ENCODE results near the gene SLC12A8.
A peak's percentile ranks its signal among the peaks of the same experiment; 100 is the strongest.

The SLC12A8 gene, protein sequence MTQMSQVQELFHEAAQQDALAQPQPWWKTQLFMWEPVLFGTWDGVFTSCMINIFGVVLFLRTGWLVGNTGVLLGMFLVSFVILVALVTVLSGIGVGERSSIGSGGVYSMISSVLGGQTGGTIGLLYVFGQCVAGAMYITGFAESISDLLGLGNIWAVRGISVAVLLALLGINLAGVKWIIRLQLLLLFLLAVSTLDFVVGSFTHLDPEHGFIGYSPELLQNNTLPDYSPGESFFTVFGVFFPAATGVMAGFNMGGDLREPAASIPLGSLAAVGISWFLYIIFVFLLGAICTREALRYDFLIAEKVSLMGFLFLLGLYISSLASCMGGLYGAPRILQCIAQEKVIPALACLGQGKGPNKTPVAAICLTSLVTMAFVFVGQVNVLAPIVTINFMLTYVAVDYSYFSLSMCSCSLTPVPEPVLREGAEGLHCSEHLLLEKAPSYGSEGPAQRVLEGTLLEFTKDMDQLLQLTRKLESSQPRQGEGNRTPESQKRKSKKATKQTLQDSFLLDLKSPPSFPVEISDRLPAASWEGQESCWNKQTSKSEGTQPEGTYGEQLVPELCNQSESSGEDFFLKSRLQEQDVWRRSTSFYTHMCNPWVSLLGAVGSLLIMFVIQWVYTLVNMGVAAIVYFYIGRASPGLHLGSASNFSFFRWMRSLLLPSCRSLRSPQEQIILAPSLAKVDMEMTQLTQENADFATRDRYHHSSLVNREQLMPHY

DNA sequence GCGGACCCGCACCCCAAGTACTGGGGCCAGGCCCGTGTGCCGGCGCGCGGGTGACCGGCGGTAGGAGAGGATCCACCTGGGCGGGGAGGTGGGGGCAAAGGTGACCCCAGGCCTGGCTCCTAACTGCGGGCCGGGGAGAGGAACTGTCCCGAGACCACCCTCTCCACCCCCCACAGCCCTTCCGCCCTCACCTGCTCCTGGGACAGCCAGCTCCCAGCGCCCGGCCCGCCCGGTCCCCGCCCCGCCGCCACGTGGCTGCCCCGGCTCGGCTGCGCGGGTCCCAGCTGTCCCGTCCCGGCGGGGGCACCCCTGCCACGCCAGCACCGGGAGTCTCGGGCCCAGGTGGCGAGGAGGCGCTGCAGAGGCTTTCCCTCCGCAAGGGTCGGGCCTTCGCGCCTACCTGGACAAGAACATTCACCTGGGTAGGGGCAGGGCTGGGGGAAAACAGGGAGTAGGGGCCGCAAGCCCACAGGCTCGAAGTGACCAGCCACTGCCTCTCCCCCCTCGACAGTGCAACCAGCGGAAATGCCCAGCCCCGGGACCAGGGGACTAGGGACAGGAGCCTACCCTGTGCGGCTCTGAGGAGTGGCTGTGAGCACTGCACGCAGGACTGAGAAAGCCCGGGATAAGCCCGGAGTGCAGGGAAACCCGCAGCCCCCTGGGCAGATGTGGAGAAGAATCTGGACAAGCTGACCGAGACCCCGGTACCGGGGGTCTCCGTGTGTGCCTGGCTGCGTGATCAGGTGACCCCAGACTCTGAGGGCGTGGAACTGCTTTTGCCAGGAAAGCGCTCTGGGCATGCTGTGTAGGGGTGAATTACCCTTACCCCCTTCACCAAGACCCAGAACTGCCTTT is at the start of gene SLC12A8:
TSS of gene SLC12A8 (minus strand) at position 240 of the 855 bp plus-strand sequence. CDS start 1,399 bp downstream, outside the sequence.
- no peak for DNase-seq

DNA sequence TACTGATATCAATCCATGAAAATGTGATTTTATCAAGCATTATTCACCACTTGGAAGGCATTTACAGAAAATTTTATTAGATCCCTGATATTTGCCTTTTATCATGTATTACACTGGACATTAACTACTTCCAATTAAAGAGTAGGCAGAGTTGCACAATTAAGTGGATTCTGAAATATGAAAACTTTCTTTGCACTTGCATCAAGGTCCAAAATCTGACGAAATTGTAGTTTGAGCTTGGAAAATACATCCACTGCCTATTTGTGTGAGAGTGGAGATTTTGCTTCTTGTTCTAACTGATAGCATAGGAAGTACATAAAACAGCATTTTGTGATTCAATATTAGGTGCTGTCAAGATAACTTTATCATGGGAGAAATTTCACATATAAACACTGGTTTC is 49.6 kb upstream of the SLC12A8 start:
- DNase-seq: no peak

DNA sequence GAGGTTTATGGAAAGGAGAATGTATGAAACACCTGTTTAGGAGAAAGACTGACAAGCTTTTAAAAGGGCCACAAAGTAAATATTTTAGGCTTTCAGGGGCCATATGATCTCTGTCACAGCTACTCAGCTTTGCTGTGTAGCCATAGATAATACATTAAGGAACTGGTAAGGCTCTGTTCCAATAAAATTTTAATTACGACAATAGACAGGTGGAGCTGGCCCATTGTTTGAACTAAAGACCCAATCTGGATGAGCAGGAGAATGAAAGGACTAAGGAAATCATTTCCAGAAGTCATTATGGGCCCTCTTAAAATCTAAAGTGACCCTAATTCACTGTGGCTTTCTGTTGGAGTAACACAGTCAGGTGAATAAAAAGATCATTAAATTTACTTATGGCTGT is 48.5 kb upstream of the SLC12A8 start:
- no peak for DNase-seq

DNA sequence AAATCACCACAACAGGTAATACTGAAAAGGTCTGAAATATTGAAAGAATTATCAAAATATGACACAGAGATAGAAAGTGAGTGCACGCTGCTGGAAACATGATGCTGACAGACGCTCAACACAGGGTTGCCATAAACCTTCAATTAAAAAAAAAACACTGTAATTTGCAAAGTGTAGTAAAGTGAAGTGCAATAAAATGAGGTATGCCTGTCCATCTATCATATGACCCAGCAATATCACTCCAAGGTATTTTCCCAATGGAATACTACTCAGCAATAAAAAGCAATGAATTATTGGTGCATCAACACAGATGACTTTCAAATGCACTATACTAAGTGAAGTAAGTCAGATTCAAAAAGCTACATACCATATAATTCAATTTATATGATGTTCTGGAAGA is 47.6 kb upstream of the SLC12A8 start:
- DNase-seq: no peak

DNA sequence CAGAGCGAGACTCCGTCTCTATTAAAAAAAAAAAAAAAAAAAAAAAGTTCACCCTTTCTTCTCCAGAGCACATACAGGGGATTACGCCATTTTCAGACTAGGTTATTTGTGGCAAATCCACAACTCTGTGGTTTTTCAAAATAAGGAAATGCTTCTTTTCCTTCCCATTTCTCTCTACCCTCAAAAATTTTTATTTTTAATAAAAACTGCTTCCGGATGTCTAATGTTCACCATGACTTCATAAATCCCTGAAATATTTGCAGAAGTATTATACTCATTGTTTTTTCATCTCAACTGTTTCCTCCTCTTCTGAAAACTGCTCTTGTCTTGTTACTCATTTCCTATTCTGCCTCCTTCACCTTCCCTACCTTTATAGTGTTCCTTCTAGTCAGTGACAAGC is 45.0 kb upstream of the SLC12A8 start:
- peak in 1 of 2 donors; percentile 76 for DNase-seq

DNA sequence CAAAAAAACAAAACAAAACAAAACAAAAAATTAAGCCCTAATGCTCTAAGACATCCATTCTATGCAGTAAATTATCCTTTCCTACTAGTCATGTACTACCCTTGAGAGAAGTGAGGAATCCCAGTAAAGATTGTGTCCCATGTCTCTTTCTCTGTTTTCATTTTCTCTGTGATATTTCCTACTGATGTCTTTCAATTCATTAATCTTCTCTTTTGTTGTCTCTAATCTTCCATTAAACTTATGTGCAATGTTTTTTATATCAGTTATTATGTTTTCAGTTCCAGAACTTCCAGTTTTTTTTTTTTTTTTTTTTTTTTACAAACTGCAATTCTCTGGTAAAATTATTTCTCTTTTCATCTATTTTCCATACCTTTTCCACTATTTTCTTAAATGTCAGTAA is 44.1 kb upstream of the SLC12A8 start:
- DNase-seq: no peak

DNA sequence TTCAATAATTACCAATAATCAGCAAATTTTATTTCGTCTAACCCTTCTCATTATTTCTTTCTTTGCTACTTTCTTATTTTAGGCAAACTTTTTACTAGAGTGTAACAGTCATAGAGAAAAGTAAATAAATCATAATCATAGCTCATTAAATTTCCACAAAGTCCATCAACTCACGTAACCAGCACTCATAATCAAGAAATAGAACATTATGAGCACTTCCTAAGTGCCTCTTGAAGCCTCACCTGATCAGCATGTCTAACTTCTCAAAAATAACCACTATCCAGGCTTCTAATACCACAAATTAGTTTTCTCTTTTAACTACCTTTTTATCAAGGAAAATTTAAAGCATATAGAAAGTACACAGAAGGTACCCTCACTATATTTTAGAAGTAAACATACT is 38.4 kb upstream of the SLC12A8 start:
- DNase-seq: no peak

DNA sequence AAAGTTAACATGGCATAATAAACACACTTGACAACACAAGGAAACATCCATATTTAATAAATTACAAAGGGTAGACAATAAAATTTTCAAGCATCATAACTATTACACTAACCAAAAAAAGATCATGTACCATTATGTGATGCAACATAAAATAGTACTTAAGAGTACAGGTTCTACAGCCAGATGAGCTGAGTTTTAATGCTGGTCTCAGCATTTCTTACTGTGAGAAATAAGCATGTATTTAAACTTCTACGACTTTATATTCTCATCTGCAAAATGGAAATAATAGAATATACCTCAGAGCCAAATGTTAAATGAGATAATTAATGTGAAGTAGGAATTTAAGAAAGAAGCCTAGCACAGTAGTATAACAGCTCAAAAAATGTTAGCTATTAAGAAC is 33.7 kb upstream of the SLC12A8 start:
- DNase-seq: no peak

DNA sequence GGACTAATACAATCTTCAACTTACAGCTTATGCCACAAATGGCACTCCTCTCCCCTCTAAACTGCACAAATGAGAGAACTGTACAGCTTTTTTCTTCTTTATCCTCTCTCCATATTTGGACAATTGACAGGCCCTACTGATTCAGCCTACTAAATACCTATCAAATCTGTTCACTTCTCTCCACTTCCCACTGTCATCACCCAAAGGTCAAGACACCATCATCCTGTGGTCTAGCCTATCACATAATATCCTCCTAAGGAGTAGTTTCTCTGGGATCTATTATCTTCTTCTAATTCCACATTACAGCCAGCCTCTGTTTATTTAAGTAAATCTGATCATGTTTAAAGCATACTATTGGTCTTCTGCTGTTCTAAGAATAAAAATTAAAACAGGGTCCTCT is 33.0 kb upstream of the SLC12A8 start:
- no peak for DNase-seq

DNA sequence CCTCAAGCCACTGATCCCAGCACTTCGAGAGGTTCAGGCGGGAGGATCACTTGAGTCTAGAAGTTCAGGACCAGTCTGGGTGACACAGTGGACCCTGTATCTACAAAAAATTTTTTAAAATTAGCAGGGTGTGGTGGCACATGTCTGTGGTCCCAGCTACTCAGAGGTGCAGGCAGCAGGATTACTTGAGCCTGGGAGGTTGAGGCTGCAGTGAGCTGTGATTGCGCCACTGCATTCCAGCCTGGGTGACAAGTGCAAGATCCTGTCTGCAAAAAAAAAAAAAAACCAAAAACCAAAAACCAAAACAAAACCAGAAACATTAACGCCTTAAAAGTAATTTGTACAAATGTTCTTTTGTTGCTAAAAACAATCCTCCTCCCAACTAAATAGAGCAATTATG is 27.9 kb upstream of the SLC12A8 start:
- no peak for DNase-seq

DNA sequence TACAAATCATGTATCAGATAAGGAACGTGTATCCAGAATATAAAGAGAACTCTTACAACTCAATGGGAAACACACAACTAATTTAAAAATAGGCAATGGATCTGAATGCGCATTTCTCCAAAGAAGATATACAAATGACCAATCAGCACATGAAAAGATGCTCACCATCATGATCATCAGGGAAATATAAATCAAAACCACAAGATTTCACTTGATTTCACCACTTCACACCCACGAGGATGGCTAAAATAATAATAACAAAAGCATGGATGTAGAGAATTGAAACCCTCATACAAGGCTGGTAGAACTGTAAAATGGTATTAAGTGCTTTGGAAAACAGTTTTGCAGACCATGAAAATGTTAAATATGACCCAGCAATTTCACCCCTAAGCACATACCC is 26.7 kb upstream of the SLC12A8 start:
- DNase-seq: no peak

DNA sequence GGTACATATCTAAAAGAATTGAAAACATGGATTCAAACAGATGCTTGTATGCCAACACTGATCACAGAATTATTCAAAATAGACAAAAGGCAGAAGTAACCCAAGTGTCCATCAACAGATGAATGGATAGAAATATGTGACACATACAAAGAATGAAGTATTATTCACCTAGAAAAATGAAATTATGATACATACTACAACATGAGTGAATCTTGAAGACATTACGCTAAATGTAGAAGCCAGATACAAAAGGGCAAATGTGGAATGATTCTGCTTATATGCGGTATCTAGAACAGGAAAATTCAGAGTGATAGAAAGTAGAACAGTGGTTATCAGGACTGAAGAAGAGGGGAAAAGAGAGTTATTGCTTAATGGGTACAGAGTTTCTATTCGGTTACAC is 26.2 kb upstream of the SLC12A8 start:
- DNase-seq: no peak

DNA sequence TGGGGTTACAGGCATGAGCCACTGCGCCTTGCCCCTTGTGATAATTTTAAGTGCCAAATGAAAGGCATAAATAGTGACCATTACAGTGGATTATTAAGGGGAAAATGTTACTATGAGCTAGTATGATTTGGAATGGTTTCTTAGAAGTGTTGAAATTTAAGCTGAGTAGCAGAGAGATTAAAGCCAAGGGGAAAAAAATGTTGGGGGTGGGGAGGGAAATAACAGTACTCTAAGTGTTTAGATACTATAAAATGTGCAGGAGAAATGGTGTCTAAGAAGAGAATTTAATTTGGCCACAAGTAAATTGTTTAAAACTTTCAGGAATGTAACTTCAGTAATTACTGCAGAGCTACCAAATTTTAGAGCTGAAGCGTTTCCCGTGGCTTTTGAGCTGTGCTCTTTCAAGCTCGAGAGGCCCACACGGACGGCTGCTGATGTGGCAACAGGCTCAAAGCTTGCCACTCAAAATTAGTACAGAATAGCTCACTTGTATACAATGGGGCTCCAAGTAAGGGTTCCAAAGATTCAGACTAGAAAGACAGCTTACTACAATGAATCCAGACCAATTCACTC is 23.9 kb upstream of the SLC12A8 start:
- no peak for DNase-seq

DNA sequence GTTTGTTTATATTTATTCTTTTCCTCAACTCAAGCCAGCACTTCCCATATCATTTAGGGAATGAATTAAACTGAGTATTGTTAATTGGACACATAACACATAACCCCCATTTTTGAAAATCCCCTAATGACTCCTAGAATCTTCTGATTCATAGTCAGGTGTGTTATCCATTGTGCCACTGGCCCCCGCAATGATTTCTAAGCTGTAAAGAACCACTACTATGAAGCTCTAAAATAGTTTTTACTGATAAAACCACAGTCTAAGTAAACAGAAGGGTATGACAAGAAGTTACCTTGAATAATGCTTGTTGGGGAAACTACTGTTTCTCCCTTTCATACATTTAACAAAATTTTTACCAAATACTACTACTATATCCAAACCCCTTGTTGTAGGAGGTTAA is 22.3 kb upstream of the SLC12A8 start:
- DNase-seq: no peak

DNA sequence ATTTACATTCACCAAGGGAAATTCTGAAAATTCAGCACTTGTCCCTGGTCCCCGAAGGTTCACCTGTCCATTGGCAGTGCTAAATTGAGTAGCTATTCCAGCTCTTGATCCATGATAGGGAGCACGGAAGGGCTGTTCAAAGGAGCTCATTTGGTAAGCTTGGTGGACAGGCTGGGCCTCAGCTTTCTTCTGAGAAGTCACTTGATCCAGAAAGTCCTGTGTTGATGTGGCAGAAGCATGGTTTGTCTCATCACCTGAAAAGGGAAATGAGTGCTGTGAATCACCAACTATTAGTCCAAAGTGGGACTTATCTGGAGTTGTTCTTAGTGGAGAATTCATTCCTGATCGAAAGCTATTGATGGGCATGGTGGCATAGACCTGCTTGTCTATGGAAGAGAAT is 19.9 kb upstream of the SLC12A8 start:
- DNase-seq: no peak

DNA sequence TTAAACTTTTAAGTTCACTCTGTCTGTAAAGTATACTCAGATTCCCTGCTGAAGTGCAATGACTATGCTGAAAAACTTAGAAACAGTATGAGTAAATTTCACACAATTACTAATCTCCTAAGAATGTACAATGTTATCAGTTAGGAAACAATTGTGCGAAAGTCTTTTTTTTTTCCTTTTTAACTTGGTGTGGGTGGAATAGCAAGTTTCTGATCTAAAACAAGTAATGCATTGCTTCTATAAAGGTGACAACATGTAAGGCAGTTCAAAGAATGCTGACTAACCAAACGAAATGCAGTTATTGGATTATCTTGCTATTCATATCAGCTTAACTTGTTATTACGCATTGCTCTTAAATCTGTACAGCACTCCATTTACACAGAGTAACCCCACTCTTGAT is 19.3 kb upstream of the SLC12A8 start:
- DNase-seq: no peak

DNA sequence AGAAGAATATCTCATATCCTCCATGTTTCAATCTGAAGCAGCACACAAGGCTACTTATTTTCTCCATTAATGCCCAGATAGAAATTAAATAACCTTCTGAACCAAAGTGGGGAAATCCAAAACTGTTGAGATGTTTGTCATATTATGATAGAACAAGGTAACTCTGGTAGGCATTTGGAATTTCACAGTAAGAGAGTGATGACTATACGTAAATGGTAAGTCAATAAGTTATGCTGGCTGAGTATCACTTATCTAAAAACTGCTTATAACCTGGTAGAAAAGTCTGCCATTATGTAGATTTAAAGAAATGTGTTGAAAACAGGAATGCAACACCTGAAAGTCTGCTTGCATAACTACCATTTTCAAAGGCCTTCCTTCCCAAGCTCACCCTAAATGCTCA is 17.2 kb upstream of the SLC12A8 start:
- no peak for DNase-seq

DNA sequence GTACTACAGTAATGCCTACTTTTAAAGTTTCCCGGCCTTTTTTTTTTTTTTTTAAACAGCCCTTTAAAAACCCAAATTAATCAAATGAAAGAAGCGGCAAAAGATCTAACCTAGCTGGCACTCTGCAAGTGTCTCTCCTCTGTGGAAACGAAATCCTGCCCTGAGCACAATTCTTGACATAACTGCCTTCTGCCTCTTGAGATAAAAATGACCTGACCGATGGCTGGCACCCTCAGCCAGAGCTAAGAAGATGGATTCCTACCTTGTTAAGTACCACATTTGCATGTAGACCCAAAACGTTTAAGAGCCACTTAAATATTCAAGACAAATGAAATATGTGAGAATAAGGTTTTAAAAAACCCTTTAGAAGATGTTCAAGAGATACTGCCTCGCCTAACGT is 16.6 kb upstream of the SLC12A8 start:
- no peak for DNase-seq

DNA sequence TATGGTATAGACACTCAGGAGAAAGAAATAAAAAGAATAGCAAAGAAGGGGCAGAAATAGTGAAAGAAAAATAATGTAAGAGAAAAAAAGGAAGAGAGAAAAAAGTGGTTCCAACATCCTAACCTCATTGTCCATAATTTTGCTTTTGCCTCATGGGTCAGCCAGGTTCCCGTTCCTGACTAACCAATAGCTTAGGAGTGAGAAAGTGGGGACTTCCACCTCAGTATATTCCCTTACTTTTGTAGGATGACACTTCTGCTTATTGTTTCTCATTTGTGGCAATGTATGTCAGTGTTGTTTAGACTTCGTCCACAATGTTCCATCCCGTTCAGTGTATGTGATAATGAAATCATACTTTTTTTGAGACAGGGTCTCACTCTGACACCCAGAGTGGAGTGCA is 9.3 kb upstream of the SLC12A8 start:
- DNase-seq: no peak

DNA sequence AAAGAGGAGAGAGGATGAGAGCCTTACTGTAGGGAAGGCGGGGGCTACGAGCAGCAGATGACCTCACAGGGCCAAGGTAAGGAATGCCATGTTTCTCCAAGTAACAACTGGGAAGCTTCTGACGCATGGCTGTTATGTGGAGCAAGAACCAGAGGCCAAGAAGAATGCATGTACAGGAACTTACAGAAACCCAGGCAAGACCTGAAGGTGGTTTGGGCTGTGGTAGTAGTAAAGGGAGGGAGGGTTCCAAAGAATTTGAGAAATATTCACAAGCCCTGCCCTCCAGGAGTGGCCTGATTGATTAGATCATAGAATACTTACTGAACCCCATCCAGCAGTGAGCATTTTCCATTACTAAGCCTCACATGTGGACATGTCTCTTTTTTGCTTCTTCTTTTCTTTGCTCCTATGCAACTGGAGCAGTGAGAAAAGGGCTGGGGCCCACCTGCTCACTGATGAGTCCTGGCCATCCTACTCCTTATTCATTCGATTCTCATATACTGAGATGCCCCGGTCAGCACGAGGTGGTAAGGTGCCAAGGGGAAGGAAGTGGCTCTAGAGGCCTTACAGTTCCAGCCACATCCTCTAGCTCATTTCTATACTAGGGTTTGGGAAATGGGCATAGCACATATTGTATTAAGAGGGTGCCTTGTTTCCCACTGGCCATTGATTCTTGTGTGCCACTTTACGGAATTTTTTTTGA is 8.3 kb upstream of the SLC12A8 start:
- DNase-seq: no peak

DNA sequence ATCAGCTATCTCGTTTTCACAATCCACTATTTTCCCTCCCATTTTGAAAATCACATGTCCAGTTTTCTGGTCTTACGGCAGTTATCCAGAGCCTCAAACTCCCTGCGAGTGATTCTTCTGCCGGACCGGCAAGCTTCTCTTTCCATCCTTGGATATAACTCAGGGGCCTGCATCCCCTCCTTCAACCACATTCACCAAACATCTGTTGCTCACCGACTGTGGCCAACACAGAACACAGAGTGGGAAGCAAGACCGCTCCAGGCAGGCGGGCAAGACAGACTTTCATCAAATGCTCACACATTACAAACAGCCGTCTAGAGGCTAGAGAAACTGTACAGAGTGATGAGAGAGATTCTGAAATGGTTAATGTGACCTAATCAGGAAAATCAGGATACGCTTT is 7.6 kb upstream of the SLC12A8 start:
- DNase-seq: no peak

DNA sequence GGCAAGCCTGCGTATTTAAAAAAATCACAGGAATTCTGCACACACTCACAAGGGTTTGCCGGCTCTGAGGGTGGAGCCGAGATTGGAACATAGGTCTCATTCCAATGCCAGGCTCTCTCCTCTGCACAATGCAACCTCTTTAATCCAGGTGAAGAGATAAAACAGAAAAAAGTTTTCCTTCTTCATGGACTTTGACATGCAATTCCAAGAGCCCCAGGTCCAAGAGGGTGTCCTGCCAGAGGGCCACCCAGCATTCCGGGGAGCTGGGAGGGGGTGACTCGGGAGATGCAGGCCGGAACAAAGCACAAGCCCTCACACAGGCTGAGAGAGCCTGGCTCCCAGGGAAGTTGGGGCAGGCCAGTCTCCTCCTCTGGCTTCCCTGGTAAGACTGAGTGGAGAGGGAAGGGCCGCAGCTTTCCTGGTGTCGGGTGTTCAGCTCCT is 6.7 kb upstream of the SLC12A8 start:
- no peak for DNase-seq

DNA sequence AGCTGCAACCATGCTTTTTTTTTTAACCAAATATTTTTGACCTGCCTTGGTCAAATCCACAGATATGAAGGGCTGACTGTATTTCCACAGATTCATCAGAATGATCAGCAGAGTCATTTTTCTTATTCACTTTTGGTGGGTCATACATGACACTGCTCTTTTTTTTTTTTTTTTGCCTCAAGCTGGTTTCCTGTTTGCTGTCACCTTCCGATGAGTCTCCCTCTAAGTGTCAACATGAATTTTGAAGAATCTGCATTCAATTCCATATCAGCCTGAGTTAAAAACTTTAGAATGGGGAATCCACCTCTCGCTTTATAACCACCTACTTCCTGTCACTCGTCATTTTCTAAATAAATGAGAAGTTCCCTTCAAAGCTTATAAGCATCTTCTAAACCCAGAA is 2.2 kb upstream of the SLC12A8 start:
- DNase-seq: peak in 1 of 2 donors; percentile 34
